Measurements from ENCODE around the gene SPIN1. TPM values are rescaled to one million over a fixed set of nuclear protein-coding genes. Genes with fewer than 3 reads are reported as not detected.
A peak's percentile ranks its signal among the peaks of the same experiment; 100 is the strongest.
"Not testable (repeated sequence)": the region's sequence is repeated elsewhere in the genome, so short reads cannot be mapped to it uniquely, and the experiment has no call there.

The SPIN1 gene
- total RNA-seq = 100 to 1,000 TPM in 1 of 8 experiments, 10 to 100 TPM in 7; 42.0 to 114 (median 64.2) TPM

- WGBS, 10 experiments = no CpG with 5 or more reads among the region's 106 CpGs
- peak; percentile 78 to 88 (median 87) for ATAC-seq (replicated peaks in 6 of 8)
- Histone ChIP-seq H3K4me1 (replicated peaks in 1 of 2) (peaks cover 6 to 12% of the 10 kb centered on the region in 2 donors), H3K27ac (peak within 1 kb of the TSS; percentile 97), H3K4me3 (peak within 1 kb of the TSS; percentile 72 to 99 (median 87))
- in situ Hi-C loops (cut with MboI; ENCODE audit: low pct_unique_long_range_greater_than_20kb in 2 of 9, low sequenced_read_pairs in 9 of 9, unreplicated experiment in 9 of 9) = loop anchor here in 1 of 9 experiments (25.0 kb wide), 1 partner anchor 301 kb away; no protein-coding TSS in a partner anchor
Observed at GRCh38 chr9:88388203-88388885, at the start of gene SPIN1. SPIN1 (plus strand) TSS chr9:88388444; CDS start chr9:88426540, 38,096 bp downstream.

GRCh38 chr9:88339317-88339716 is 48.9 kb upstream of the SPIN1 start:
- ATAC-seq (replicated peaks in 6 of 8) = peak in 5 of 8 experiments; percentile 97 to 99 (median 98)
- 0 to 30% (median 9%) methylated on average over 1 to 4 of the region's 4 CpGs; no CpG with 5 or more reads in 4 of the 10 experiments for WGBS, 10 experiments
- Histone ChIP-seq H3K27ac (peak overlapping the region in 1 of 2 donors; percentile 40), H3K4me1 (replicated peaks in 1 of 2) (peaks cover 3 to 15% of the 10 kb centered on the region in 2 donors), H3K4me3 (no peak overlapping the region)
- in situ Hi-C loops (cut with MboI; ENCODE audit: low pct_unique_long_range_greater_than_20kb in 2 of 9, low sequenced_read_pairs in 9 of 9, unreplicated experiment in 9 of 9) = no loop called here

GRCh38 chr9:88342246-88342645 is 46.0 kb upstream of the SPIN1 start:
- in situ Hi-C loops (cut with MboI; ENCODE audit: low pct_unique_long_range_greater_than_20kb in 2 of 9, low sequenced_read_pairs in 9 of 9, unreplicated experiment in 9 of 9) = no loop called here
- Histone ChIP-seq H3K4me1 (replicated peaks in 1 of 2) (peaks cover 3 to 15% of the 10 kb centered on the region in 2 donors), H3K4me3 (no peak overlapping the region), H3K27ac (no peak overlapping the region)
- 65 to 100% (median 85%) methylated on average over 1 to 2 of the region's 2 CpGs; no CpG with 5 or more reads in 4 of the 10 experiments for WGBS, 10 experiments
- no peak for ATAC-seq (replicated peaks in 6 of 8)

- H3K4me3 ChIP-seq = no peak overlapping the region
- H3K27ac ChIP-seq = no peak overlapping the region
- 47 to 100% (median 83%) methylated on average over 1 to 7 of the region's 7 CpGs; no CpG with 5 or more reads in 3 of the 10 experiments for WGBS, 10 experiments
- H3K4me1 ChIP-seq (replicated peaks in 1 of 2) = peaks cover 1 to 11% of the 10 kb centered on the region in 2 donors
- ATAC-seq (replicated peaks in 6 of 8) = no peak
- in situ Hi-C loops (cut with MboI; ENCODE audit: low pct_unique_long_range_greater_than_20kb in 2 of 9, low sequenced_read_pairs in 9 of 9, unreplicated experiment in 9 of 9) = no loop called here
Observed at GRCh38 chr9:88344013-88344412, 44.2 kb upstream of the SPIN1 start.

- in situ Hi-C loops (cut with MboI; ENCODE audit: low pct_unique_long_range_greater_than_20kb in 2 of 9, low sequenced_read_pairs in 9 of 9, unreplicated experiment in 9 of 9); H3K4me1 ChIP-seq (replicated peaks in 1 of 2); ATAC-seq (replicated peaks in 6 of 8); H3K4me3 ChIP-seq; H3K27ac ChIP-seq: not testable (repeated sequence)
- WGBS, 10 experiments = 88 to 100% (median 96%) methylated on average over 1 to 2 of the region's 5 CpGs; no CpG with 5 or more reads in 6 of the 10 experiments
Observed at GRCh38 chr9:88350354-88350753, 37.9 kb upstream of the SPIN1 start.

- in situ Hi-C loops (cut with MboI; ENCODE audit: low pct_unique_long_range_greater_than_20kb in 2 of 9, low sequenced_read_pairs in 9 of 9, unreplicated experiment in 9 of 9) = no loop called here
- no peak overlapping the region for H3K27ac ChIP-seq
- WGBS, 10 experiments = 44 to 100% (median 54%) methylated on average over 1 to 2 of the region's 2 CpGs; no CpG with 5 or more reads in 3 of the 10 experiments
- no peak overlapping the region for H3K4me3 ChIP-seq
- no peaks in the 10 kb centered on the region for H3K4me1 ChIP-seq (replicated peaks in 1 of 2)
- ATAC-seq (replicated peaks in 6 of 8) = peak in 1 of 8 experiments; percentile 30
Observed at GRCh38 chr9:88355166-88355565, 33.1 kb upstream of the SPIN1 start.

- H3K4me3 ChIP-seq; H3K4me1 ChIP-seq (replicated peaks in 1 of 2); in situ Hi-C loops (cut with MboI; ENCODE audit: low pct_unique_long_range_greater_than_20kb in 2 of 9, low sequenced_read_pairs in 9 of 9, unreplicated experiment in 9 of 9); H3K27ac ChIP-seq: not testable (repeated sequence)
- ATAC-seq (replicated peaks in 6 of 8) = peak in 3 of 8 experiments; percentile 77 to 94 (median 93)
Observed at GRCh38 chr9:88357250-88357649, 31.0 kb upstream of the SPIN1 start.

GRCh38 chr9:88358723-88359122 is 29.5 kb upstream of the SPIN1 start:
- in situ Hi-C loops (cut with MboI; ENCODE audit: low pct_unique_long_range_greater_than_20kb in 2 of 9, low sequenced_read_pairs in 9 of 9, unreplicated experiment in 9 of 9) = no loop called here
- no peak overlapping the region for H3K27ac ChIP-seq
- no peaks in the 10 kb centered on the region for H3K4me1 ChIP-seq (replicated peaks in 1 of 2)
- no peak for ATAC-seq (replicated peaks in 6 of 8)
- WGBS, 10 experiments = 68 to 100% (median 92%) methylated on average over 1 to 4 of the region's 4 CpGs; no CpG with 5 or more reads in 2 of the 10 experiments
- H3K4me3 ChIP-seq = no peak overlapping the region

GRCh38 chr9:88359974-88360373 is 28.3 kb upstream of the SPIN1 start:
- in situ Hi-C loops (cut with MboI; ENCODE audit: low pct_unique_long_range_greater_than_20kb in 2 of 9, low sequenced_read_pairs in 9 of 9, unreplicated experiment in 9 of 9) = no loop called here

GRCh38 chr9:88362681-88363080 is 25.6 kb upstream of the SPIN1 start:
- in situ Hi-C loops (cut with MboI; ENCODE audit: low pct_unique_long_range_greater_than_20kb in 2 of 9, low sequenced_read_pairs in 9 of 9, unreplicated experiment in 9 of 9) = no loop called here
- Histone ChIP-seq H3K4me3 (no peak overlapping the region), H3K27ac (no peak overlapping the region), H3K4me1 (replicated peaks in 1 of 2) (no peaks in the 10 kb centered on the region)
- no peak for ATAC-seq (replicated peaks in 6 of 8)
- 61 to 100% (median 79%) methylated on average over 1 to 2 of the region's 2 CpGs; no CpG with 5 or more reads in 6 of the 10 experiments for WGBS, 10 experiments

More at GRCh38 chr9:88359974-88360373, 28.3 kb upstream of the SPIN1 start:
- H3K4me1 ChIP-seq (replicated peaks in 1 of 2) = no peaks in the 10 kb centered on the region
- peak overlapping the region in 1 of 2 donors; percentile 57 for H3K27ac ChIP-seq
- ATAC-seq (replicated peaks in 6 of 8) = peak in 4 of 8 experiments; percentile 19 to 78 (median 69)
- 29 to 100% (median 78%) methylated on average over 1 to 3 of the region's 3 CpGs; no CpG with 5 or more reads in 3 of the 10 experiments for WGBS, 10 experiments
- no peak overlapping the region for H3K4me3 ChIP-seq

- WGBS, 10 experiments = 0 to 100% (median 67%) methylated on average over 1 of the region's 1 CpG; no CpG with 5 or more reads in 3 of the 10 experiments
- Histone ChIP-seq H3K4me1 (replicated peaks in 1 of 2) (no peaks in the 10 kb centered on the region), H3K27ac (no peak overlapping the region), H3K4me3 (no peak overlapping the region)
- no peak for ATAC-seq (replicated peaks in 6 of 8)
- in situ Hi-C loops (cut with MboI; ENCODE audit: low pct_unique_long_range_greater_than_20kb in 2 of 9, low sequenced_read_pairs in 9 of 9, unreplicated experiment in 9 of 9) = no loop called here
Observed at GRCh38 chr9:88363661-88364060, 24.6 kb upstream of the SPIN1 start.

- no peak for ATAC-seq (replicated peaks in 6 of 8)
- Histone ChIP-seq H3K4me3 (no peak overlapping the region), H3K4me1 (replicated peaks in 1 of 2) (peaks cover 0 to under 1% of the 10 kb centered on the region in 2 donors), H3K27ac (no peak overlapping the region)
- in situ Hi-C loops (cut with MboI; ENCODE audit: low pct_unique_long_range_greater_than_20kb in 2 of 9, low sequenced_read_pairs in 9 of 9, unreplicated experiment in 9 of 9) = no loop called here
- 64 to 100% (median 86%) methylated on average over 1 to 2 of the region's 2 CpGs; no CpG with 5 or more reads in 5 of the 10 experiments for WGBS, 10 experiments
Observed at GRCh38 chr9:88364706-88365105, 23.5 kb upstream of the SPIN1 start.

- peak in 6 of 8 experiments; percentile 25 to 52 (median 36) for ATAC-seq (replicated peaks in 6 of 8)
- Histone ChIP-seq H3K4me3 (no peak overlapping the region), H3K4me1 (replicated peaks in 1 of 2) (peaks cover 10 to 24% of the 10 kb centered on the region in 2 donors), H3K27ac (no peak overlapping the region)
- in situ Hi-C loops (cut with MboI; ENCODE audit: low pct_unique_long_range_greater_than_20kb in 2 of 9, low sequenced_read_pairs in 9 of 9, unreplicated experiment in 9 of 9) = no loop called here
Observed at GRCh38 chr9:88370346-88370745, 17.9 kb upstream of the SPIN1 start.
